Measurements from ENCODE around the gene UBTF. TPM values are rescaled to one million over a fixed set of nuclear protein-coding genes. Genes with fewer than 3 reads are reported as not detected.

Gene UBTF
- total and polyA plus RNA-seq, 9 of the 15 experiments (the other 6 are each of a cell fraction or from before 2014, with no cell fraction given): 1.2 to 113 (median 83.6) TPM

DNA sequence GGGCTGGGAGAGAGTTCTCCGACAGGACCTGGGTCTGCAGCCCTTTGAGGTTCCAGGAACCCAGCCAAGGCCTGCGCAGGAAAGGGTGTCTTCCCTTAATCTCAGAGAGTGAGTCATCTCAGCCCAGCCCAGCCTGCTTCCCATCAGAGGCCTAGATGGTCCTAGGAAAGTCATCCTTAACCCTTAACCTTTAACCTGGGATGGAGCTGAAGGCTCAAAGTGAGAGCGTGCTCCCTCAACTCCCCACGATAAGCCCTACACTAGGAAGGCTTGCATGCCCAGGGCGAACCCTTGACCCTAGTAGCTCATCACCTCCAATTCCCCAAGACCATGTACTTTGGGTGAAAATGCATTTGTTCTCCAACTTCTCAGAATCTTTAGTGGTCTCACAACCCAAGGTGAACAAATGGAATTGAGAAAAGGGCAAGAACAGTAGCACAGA lies 15.0 kb downstream of the UBTF start (continued):
- TF ChIP-seq, protein P1, sequence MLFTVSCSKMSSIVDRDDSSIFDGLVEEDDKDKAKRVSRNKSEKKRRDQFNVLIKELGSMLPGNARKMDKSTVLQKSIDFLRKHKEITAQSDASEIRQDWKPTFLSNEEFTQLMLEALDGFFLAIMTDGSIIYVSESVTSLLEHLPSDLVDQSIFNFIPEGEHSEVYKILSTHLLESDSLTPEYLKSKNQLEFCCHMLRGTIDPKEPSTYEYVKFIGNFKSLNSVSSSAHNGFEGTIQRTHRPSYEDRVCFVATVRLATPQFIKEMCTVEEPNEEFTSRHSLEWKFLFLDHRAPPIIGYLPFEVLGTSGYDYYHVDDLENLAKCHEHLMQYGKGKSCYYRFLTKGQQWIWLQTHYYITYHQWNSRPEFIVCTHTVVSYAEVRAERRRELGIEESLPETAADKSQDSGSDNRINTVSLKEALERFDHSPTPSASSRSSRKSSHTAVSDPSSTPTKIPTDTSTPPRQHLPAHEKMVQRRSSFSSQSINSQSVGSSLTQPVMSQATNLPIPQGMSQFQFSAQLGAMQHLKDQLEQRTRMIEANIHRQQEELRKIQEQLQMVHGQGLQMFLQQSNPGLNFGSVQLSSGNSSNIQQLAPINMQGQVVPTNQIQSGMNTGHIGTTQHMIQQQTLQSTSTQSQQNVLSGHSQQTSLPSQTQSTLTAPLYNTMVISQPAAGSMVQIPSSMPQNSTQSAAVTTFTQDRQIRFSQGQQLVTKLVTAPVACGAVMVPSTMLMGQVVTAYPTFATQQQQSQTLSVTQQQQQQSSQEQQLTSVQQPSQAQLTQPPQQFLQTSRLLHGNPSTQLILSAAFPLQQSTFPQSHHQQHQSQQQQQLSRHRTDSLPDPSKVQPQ (CRISPR knock-in tag; IDR thresholded peaks at IDR 0.05; ENCODE audit: borderline replicate concordance): no peak
- TF ChIP-seq ZNF408 (CRISPR knock-in tag; IDR thresholded peaks at IDR 0.05; ENCODE audit: low read depth) (no peak), NR2F6 (CRISPR knock-in tag; IDR thresholded peaks at IDR 0.05) (no peak), BCL6 (CRISPR knock-in tag; IDR thresholded peaks at IDR 0.05) (no peak), NFATC3 (IDR thresholded peaks at IDR 0.05) (no peak), SMARCB1 (IDR thresholded peaks at IDR 0.05; ENCODE audit: insufficient read length, low read depth) (no peak), KDM1A (IDR thresholded peaks at IDR 0.05) (peak; percentile 42 to 55; a peak in 2 of 4 replicates), MEF2D (tag; conservative IDR thresholded peaks at IDR 0.05; ENCODE audit: low read depth) (no peak), ZNF121 (CRISPR knock-in tag; conservative IDR thresholded peaks at IDR 0.05) (no peak), TAF15 (IDR thresholded peaks at IDR 0.05; ENCODE audit: low read depth, low read length) (no peak), CXXC5 (CRISPR knock-in tag; IDR thresholded peaks at IDR 0.05) (no peak), ZNF133 (CRISPR knock-in tag; IDR thresholded peaks at IDR 0.05) (no peak), NCOA4 (IDR thresholded peaks at IDR 0.05; ENCODE audit: partially characterized antibody) (no peak), PRPF4 (IDR thresholded peaks at IDR 0.05; ENCODE audit: insufficient read depth, low read depth, low read length, poor library complexity, severe bottlenecking) (no peak), TEAD4 (IDR thresholded peaks at IDR 0.05; ENCODE audit: low read length) (peak; percentile 3; the same call in 1 of the 2 replicates), TEAD4 (CRISPR knock-in tag; IDR thresholded peaks at IDR 0.05; ENCODE audit: borderline replicate concordance) (no peak), HDAC2 (IDR thresholded peaks at IDR 0.05) (0 out of 2 replicates have a peak, but pooled peaks have one; percentile 23), ZNF696 (CRISPR knock-in tag; conservative IDR thresholded peaks at IDR 0.05) (no peak), MTA2 (IDR thresholded peaks at IDR 0.05; ENCODE audit: low read depth) (0 out of 2 replicates have a peak, but pooled peaks have one; percentile 17), NCOA6 (IDR thresholded peaks at IDR 0.05) (no peak), NFYB (IDR thresholded peaks at IDR 0.05; ENCODE audit: extremely low read depth, insufficient read length) (no peak)
- TF ChIP-seq, protein P2, sequence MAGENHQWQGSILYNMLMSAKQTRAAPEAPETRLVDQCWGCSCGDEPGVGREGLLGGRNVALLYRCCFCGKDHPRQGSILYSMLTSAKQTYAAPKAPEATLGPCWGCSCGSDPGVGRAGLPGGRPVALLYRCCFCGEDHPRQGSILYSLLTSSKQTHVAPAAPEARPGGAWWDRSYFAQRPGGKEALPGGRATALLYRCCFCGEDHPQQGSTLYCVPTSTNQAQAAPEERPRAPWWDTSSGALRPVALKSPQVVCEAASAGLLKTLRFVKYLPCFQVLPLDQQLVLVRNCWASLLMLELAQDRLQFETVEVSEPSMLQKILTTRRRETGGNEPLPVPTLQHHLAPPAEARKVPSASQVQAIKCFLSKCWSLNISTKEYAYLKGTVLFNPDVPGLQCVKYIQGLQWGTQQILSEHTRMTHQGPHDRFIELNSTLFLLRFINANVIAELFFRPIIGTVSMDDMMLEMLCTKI (IDR thresholded peaks at IDR 0.05; ENCODE audit: partially characterized antibody): no peak
- TF ChIP-seq, protein P3, sequence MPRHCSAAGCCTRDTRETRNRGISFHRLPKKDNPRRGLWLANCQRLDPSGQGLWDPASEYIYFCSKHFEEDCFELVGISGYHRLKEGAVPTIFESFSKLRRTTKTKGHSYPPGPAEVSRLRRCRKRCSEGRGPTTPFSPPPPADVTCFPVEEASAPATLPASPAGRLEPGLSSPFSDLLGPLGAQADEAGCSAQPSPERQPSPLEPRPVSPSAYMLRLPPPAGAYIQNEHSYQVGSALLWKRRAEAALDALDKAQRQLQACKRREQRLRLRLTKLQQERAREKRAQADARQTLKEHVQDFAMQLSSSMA (CRISPR knock-in tag; IDR thresholded peaks at IDR 0.05): no peak
- TF ChIP-seq, protein P4, sequence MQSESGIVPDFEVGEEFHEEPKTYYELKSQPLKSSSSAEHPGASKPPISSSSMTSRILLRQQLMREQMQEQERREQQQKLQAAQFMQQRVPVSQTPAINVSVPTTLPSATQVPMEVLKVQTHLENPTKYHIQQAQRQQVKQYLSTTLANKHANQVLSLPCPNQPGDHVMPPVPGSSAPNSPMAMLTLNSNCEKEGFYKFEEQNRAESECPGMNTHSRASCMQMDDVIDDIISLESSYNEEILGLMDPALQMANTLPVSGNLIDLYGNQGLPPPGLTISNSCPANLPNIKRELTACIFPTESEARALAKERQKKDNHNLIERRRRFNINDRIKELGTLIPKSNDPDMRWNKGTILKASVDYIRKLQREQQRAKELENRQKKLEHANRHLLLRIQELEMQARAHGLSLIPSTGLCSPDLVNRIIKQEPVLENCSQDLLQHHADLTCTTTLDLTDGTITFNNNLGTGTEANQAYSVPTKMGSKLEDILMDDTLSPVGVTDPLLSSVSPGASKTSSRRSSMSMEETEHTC (IDR thresholded peaks at IDR 0.05): no peak
- TF ChIP-seq, protein P5, sequence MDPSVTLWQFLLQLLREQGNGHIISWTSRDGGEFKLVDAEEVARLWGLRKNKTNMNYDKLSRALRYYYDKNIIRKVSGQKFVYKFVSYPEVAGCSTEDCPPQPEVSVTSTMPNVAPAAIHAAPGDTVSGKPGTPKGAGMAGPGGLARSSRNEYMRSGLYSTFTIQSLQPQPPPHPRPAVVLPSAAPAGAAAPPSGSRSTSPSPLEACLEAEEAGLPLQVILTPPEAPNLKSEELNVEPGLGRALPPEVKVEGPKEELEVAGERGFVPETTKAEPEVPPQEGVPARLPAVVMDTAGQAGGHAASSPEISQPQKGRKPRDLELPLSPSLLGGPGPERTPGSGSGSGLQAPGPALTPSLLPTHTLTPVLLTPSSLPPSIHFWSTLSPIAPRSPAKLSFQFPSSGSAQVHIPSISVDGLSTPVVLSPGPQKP (CRISPR knock-in tag; IDR thresholded peaks at IDR 0.05): no peak

Data from K562 (cell line).